ENCODE measurements around the gene NFKB2. TPM values are rescaled to one million over a fixed set of nuclear protein-coding genes. Genes with fewer than 3 reads are reported as not detected.

The NFKB2 gene
- total RNA-seq, 1 donor from 2014 or later: 6.8 TPM

DNA sequence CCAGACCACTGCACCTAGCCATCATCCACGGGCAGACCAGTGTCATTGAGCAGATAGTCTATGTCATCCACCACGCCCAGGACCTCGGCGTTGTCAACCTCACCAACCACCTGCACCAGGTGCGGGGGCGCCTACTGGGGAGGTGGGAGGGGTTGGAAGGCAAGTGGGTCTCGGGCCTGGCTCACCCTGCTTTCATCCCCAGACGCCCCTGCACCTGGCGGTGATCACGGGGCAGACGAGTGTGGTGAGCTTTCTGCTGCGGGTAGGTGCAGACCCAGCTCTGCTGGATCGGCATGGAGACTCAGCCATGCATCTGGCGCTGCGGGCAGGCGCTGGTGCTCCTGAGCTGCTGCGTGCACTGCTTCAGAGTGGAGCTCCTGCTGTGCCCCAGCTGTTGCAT lies 4.6 kb downstream of the NFKB2 start:
- DNase-seq (ENCODE audit: low read depth): no peak
- no peak for FAIRE-seq
- TF ChIP-seq, protein P1, sequence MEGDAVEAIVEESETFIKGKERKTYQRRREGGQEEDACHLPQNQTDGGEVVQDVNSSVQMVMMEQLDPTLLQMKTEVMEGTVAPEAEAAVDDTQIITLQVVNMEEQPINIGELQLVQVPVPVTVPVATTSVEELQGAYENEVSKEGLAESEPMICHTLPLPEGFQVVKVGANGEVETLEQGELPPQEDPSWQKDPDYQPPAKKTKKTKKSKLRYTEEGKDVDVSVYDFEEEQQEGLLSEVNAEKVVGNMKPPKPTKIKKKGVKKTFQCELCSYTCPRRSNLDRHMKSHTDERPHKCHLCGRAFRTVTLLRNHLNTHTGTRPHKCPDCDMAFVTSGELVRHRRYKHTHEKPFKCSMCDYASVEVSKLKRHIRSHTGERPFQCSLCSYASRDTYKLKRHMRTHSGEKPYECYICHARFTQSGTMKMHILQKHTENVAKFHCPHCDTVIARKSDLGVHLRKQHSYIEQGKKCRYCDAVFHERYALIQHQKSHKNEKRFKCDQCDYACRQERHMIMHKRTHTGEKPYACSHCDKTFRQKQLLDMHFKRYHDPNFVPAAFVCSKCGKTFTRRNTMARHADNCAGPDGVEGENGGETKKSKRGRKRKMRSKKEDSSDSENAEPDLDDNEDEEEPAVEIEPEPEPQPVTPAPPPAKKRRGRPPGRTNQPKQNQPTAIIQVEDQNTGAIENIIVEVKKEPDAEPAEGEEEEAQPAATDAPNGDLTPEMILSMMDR (IDR thresholded peaks at IDR 0.05; ENCODE audit: insufficient read depth, low read length, severe bottlenecking): no peak
- Histone ChIP-seq H3K4me3 (ENCODE audit: low read depth, low read length) (no peak overlapping the region), H3K27me3 (ENCODE audit: control insufficient read depth, insufficient read depth, low read length) (no peaks in the 10 kb centered on the region), H3K36me3 (ENCODE audit: control insufficient read depth, insufficient read depth, low read length) (peaks cover 35% of the 10 kb centered on the region)

DNA sequence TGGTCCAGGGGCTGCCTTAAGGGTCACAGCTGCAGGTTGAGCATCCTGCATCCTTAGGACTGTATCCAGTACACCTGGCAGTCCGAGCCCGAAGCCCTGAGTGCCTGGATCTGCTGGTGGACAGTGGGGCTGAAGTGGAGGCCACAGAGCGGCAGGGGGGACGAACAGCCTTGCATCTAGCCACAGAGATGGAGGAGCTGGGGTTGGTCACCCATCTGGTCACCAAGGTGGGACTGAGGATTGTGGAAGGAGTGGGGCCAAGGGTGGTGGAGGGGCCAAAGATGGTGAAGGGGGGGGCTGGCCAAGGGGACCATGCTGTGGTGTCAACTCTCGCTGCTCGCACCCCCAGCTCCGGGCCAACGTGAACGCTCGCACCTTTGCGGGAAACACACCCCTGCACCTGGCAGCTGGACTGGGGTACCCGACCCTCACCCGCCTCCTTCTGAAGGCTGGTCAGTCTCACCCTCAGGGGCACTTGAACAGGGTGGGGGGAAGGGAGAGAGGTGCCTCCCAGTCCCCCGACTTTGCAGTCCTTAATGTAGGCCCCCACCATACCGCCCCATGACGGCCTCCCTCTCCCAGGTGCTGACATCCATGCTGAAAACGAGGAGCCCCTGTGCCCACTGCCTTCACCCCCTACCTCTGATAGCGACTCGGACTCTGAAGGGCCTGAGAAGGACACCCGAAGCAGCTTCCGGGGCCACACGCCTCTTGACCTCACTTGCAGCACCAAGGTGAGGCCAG lies 5.3 kb downstream of the NFKB2 start:
- FAIRE-seq (no peak), DNase-seq (ENCODE audit: low read depth) (no peak)
- H3K4me3 ChIP-seq (ENCODE audit: low read depth, low read length): no peak overlapping the region
- H3K36me3 ChIP-seq (ENCODE audit: control insufficient read depth, insufficient read depth, low read length): peaks cover 35% of the 10 kb centered on the region
- TF ChIP-seq, protein P1 (IDR thresholded peaks at IDR 0.05; ENCODE audit: insufficient read depth, low read length, severe bottlenecking): no peak
- H3K27me3 ChIP-seq (ENCODE audit: control insufficient read depth, insufficient read depth, low read length): no peaks in the 10 kb centered on the region

DNA sequence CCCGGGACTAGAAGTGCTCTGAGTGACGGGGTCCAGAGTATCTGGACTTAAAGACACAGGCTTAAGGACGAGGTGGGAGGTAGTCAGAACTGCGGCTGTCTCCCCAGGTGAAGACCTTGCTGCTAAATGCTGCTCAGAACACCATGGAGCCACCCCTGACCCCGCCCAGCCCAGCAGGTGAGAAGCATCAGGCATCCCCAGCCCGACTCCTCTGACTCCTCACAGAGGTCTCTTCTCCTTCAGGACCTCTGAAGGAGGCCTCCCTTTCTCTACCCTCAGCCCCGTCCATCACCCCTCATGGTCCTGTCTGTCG lies 5.8 kb downstream of the NFKB2 start:
- H3K36me3 ChIP-seq (ENCODE audit: control insufficient read depth, insufficient read depth, low read length): peaks cover 35% of the 10 kb centered on the region
- FAIRE-seq (no peak), DNase-seq (ENCODE audit: low read depth) (no peak)
- H3K4me3 ChIP-seq (ENCODE audit: low read depth, low read length): no peak overlapping the region
- TF ChIP-seq, protein P1 (IDR thresholded peaks at IDR 0.05; ENCODE audit: insufficient read depth, low read length, severe bottlenecking): no peak
- no peaks in the 10 kb centered on the region for H3K27me3 ChIP-seq (ENCODE audit: control insufficient read depth, insufficient read depth, low read length)

DNA sequence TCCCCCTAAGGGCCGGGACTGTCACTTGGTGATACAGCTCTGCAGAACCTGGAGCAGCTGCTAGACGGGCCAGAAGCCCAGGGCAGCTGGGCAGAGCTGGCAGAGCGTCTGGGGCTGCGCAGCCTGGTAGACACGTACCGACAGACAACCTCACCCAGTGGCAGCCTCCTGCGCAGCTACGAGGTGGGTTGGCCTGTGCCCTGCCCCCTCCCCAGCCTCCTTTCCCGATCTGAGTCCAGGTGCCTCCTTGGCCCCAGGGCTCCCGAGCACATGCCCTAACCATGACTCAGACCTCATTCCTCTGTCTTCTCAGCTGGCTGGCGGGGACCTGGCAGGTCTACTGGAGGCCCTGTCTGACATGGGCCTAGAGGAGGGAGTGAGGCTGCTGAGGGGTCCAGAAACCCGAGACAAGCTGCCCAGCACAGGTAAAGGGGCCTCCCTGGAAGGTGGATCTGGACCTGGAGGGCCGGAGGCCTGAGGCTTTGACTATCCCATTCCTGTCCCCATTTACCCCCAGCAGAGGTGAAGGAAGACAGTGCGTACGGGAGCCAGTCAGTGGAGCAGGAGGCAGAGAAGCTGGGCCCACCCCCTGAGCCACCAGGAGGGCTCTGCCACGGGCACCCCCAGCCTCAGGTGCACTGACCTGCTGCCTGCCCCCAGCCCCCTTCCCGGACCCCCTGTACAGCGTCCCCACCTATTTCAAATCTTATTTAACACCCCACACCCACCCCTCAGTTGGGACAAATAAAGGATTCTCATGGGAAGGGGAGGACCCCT lies 6.4 kb downstream of the NFKB2 start:
- DNase-seq (ENCODE audit: low read depth): peak; percentile 79
- Histone ChIP-seq H3K36me3 (ENCODE audit: control insufficient read depth, insufficient read depth, low read length) (peaks cover 35% of the 10 kb centered on the region), H3K27me3 (ENCODE audit: control insufficient read depth, insufficient read depth, low read length) (no peaks in the 10 kb centered on the region), H3K4me3 (ENCODE audit: low read depth, low read length) (no peak overlapping the region)
- FAIRE-seq: no peak
- TF ChIP-seq, protein P1 (IDR thresholded peaks at IDR 0.05; ENCODE audit: insufficient read depth, low read length, severe bottlenecking): no peak

DNA sequence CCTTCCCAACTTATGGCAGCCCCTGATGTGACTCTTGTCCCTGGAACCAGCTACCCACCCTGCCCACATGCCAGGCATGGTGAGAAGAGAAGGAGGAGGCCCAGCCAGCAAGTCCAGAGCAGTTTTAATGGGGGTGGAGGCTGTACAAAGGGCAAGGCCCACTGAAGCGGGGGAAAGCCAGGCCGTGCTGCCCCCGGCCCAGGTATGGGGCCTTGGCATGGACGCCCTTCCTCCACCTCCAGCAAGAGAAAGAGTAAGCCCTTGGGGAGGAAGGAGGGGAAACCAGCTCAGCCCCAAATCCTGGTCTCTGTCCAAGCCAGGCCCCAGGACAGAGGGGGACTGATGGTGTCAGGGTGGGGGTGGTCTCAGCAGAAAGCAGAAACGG lies 7.0 kb downstream of the NFKB2 start:
- H3K27me3 ChIP-seq (ENCODE audit: control insufficient read depth, insufficient read depth, low read length): no peaks in the 10 kb centered on the region
- H3K36me3 ChIP-seq (ENCODE audit: control insufficient read depth, insufficient read depth, low read length): peaks cover 33% of the 10 kb centered on the region
- FAIRE-seq: no peak
- no peak for DNase-seq (ENCODE audit: low read depth)
- TF ChIP-seq, protein P1 (IDR thresholded peaks at IDR 0.05; ENCODE audit: insufficient read depth, low read length, severe bottlenecking): no peak
- H3K4me3 ChIP-seq (ENCODE audit: low read depth, low read length): no peak overlapping the region

Data from bronchial epithelial cell (primary cell).